Stomach (tissue), 9 donors: Measurements from ENCODE around the gene NUDT4. TPM values are rescaled to one million over a fixed set of nuclear protein-coding genes. Genes with fewer than 3 reads are reported as not detected.
"Not testable (repeated sequence)": the region's sequence is repeated elsewhere in the genome, so short reads cannot be mapped to it uniquely, and the experiment has no call there.

Experiments
- DNase-seq, 2 donors: peaks; one replicate each; pipeline versions ENCODE4 v3.0.0 to v3.0.0-alpha.2; 2013 to 2019
- H3K27ac ChIP-seq, 5 donors: fragments of 200-600 bp in 4 of 5; sonication (generic) in 4 of 5; one replicate each; pipeline ENCODE4 v1.5.1; 2013 to 2019; ENCODE audit warnings: mild to moderate bottlenecking in 1 of 5, moderate library complexity in 1 of 5
- H3K27me3 ChIP-seq, 3 donors: fragments of 200-600 bp; sonication (generic); one replicate each; pipeline ENCODE4 v1.5.1; 2017 to 2019; ENCODE audit warnings: mixed run types in 1 of 3
- H3K36me3 ChIP-seq, 4 donors: fragments of 200-600 bp; sonication (generic); 1 replicate in 3 of 4; 2 replicates in 1 of 4; pipeline ENCODE4 v1.5.1; 2016 to 2019
- H3K4me1 ChIP-seq, 4 donors: fragments of 200-600 bp; sonication (generic); one replicate each; pipeline ENCODE4 v1.5.1; 2016 to 2019
- H3K4me3 ChIP-seq, 4 donors: fragments of 200-600 bp; sonication (generic) in 3 of 4; one replicate each; pipeline ENCODE4 v1.5.1; 2016 to 2019; ENCODE audit warnings: mild to moderate bottlenecking in 1 of 4
- H3K9me3 ChIP-seq, 4 donors: fragments of 200-600 bp; sonication (generic); one replicate each; pipeline ENCODE4 v1.5.1; 2016 to 2019
- CTCF ChIP-seq, 7 experiments: fragments of 450-650 bp in 4 of 7; fragments of 200-600 bp in 3 of 7; sonication (generic) in 3 of 7; IDR thresholded peaks; one replicate each; pipeline ENCODE4 v1.5.1; 2016 to 2019; ENCODE audit warnings: antibody characterized with exemption in 7 of 7, control low read depth in 2 of 7, mild to moderate bottlenecking in 1 of 7
- EP300 ChIP-seq: sonication (generic); formaldehyde crosslinking; IDR thresholded peaks from one replicate; pipeline ENCODE4 v1.6.1; 2017; ENCODE audit warnings: antibody characterized with exemption
- POLR2A ChIP-seq, 4 donors: fragments of 450-650 bp; IDR thresholded peaks; one replicate each; pipeline ENCODE4 v1.6.1; 2016; ENCODE audit warnings: antibody characterized with exemption in 4 of 4, control low read depth in 2 of 4, mild to moderate bottlenecking in 1 of 4, moderate library complexity in 1 of 4
- POLR2AphosphoS5 ChIP-seq, 3 donors: sonication (generic); formaldehyde crosslinking; IDR thresholded peaks; one replicate each; pipeline ENCODE4 v1.6.1; 2016; ENCODE audit warnings: antibody characterized with exemption in 3 of 3
- WGBS, 5 donors: extraction: QIAGEN DNeasy Blood & Tissue Kit in 3 of 5; methylation state at CpG; one replicate each; pipeline versions ENCODE4 v1.1.5 to v1.1.7; 2013 to 2018; 5-methylcytosine and 5-hydroxymethylcytosine counted together
- intact Hi-C: fragments of 100-400 bp; cut with DNase I; formaldehyde crosslinking; loops from one replicate; pipeline ENCODE4 v1.15.1; 2023; ENCODE audit warnings: low total_unique reads
- polyA plus RNA-seq, 3 donors: library from polyadenylated mRNA; stranded (reverse); fragments of 200-250 nt; gene quantifications; one replicate each; pipeline ENCODE4 v1.2.3, GENCODE V29; 2013
- total RNA-seq, 5 donors: library from RNA; depleted of rRNA; stranded (reverse); fragments of >200 nt; gene quantifications; one replicate each; pipeline versions ENCODE4 v1.1.0 to v1.2.3, GENCODE V29; 2014 to 2016
- donor health status: healthy with polysubstance abuse.
- donor health status: Bipolar disorder and iron deficiency.
- donor health status: healthy.

The NUDT4 gene
- total and polyA plus RNA-seq, 8 donors = 17.5 to 77.7 (median 29.4) TPM

- Histone ChIP-seq H3K27me3 (no peaks in the 10 kb centered on the region), H3K4me3 (no peak overlapping the region), H3K36me3 (peaks cover 2 to 43% (median 37%) of the 10 kb centered on the region in 4 donors), H3K27ac (peak overlapping the region in 2 of 5 donors; percentile 38 to 42), H3K4me1 (peaks cover 4 to 38% (median 22%) of the 10 kb centered on the region in 4 donors), H3K9me3 (no peaks in the 10 kb centered on the region)
- TF ChIP-seq POLR2A (IDR thresholded peaks at IDR 0.05) = no peak
- TF ChIP-seq EP300 = no peak
- no peak for TF ChIP-seq CTCF (IDR thresholded peaks at IDR 0.05)
- no peak for TF ChIP-seq POLR2AphosphoS5 (IDR thresholded peaks at IDR 0.05)
- peak in 1 of 2 donors; percentile 28 for DNase-seq
- intact Hi-C loops = loop anchor here (10.0 kb wide), 1 partner anchor 413 kb away; no protein-coding TSS in a partner anchor
- WGBS, 5 donors = 55 to 70% (median 57%) methylated on average over 12 of the region's 12 CpGs
Observed at GRCh38 chr12:93397412-93397811, 19.7 kb downstream of the NUDT4 start.

- H3K27me3 ChIP-seq, H3K9me3 ChIP-seq, DNase-seq, H3K4me3 ChIP-seq, H3K27ac ChIP-seq: not testable (repeated sequence)
- Histone ChIP-seq H3K4me1 (peaks cover 4 to 37% (median 18%) of the 10 kb centered on the region in 4 donors), H3K36me3 (peaks cover 2 to 48% (median 41%) of the 10 kb centered on the region in 4 donors)
- intact Hi-C loops = loop anchor here (10.0 kb wide), 1 partner anchor 415 kb away; no protein-coding TSS in a partner anchor
- 20% methylated on average over 1 of the region's 5 CpGs; no CpG with 5 or more reads in 4 of the 5 donors for WGBS, 5 donors
Observed at GRCh38 chr12:93399183-93399863, 21.6 kb downstream of the NUDT4 start.

GRCh38 chr12:93402333-93403311 is 24.9 kb downstream of the NUDT4 start:
- WGBS, 5 donors = 77 to 86% (median 83%) methylated on average over 11 of the region's 11 CpGs
- Histone ChIP-seq H3K4me3 (no peak overlapping the region), H3K27ac (no peak overlapping the region), H3K9me3 (no peaks in the 10 kb centered on the region), H3K4me1 (peaks cover under 1 to 21% (median 12%) of the 10 kb centered on the region in 4 donors), H3K36me3 (peaks cover 2 to 29% (median 22%) of the 10 kb centered on the region in 4 donors), H3K27me3 (no peaks in the 10 kb centered on the region)
- intact Hi-C loops = no loop called here
- TF ChIP-seq POLR2A (IDR thresholded peaks at IDR 0.05) (no peak), EP300 (no peak), CTCF (IDR thresholded peaks at IDR 0.05) (no peak)
- no peak for DNase-seq

- H3K27ac ChIP-seq = peak overlapping the region in 3 of 5 donors; percentile 0 to 38 (median 1)
- DNase-seq = peak in 1 of 2 donors; percentile 55
- WGBS, 5 donors = 40 to 67% (median 48%) methylated on average over 7 of the region's 7 CpGs
- no peaks in the 10 kb centered on the region for H3K9me3 ChIP-seq
- H3K4me1 ChIP-seq = peaks cover 0 to 23% (median 11%) of the 10 kb centered on the region in 4 donors
- H3K4me3 ChIP-seq = no peak overlapping the region
- H3K36me3 ChIP-seq = peaks cover 0 to 16% (median 11%) of the 10 kb centered on the region in 4 donors
- intact Hi-C loops = no loop called here
- TF ChIP-seq POLR2AphosphoS5 (IDR thresholded peaks at IDR 0.05) = peak in 1 of 3 donors; percentile 65
- no peak for TF ChIP-seq EP300
- H3K27me3 ChIP-seq = no peaks in the 10 kb centered on the region
Observed at GRCh38 chr12:93403988-93404803, 26.5 kb downstream of the NUDT4 start.
